ENCODE data around the gene DKK3. TPM values are rescaled to one million over a fixed set of nuclear protein-coding genes. Genes with fewer than 3 reads are reported as not detected.

DKK3 gene
- total RNA-seq, 4 donors from 2014 or later, result 4.1 to 31.7 (median 7.2) TPM

DNA sequence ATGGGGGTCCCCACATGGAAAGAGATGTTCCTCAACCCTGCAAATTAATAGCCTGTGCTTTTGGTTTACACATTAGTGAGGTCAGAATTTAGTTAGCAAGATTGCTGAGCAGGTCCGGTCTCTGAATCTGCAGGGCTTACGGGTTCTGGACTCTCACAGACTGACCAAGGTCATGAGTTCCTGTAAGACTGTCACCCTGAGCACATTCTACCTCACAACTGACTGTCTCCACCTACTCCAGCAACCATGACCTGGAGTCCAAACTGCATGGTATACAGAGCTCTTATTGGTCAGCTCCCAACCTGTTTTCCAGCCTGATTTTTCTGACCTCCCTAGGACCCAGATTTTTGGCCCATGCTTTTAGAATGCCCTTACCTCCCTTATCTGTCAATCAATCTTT lies 28.2 kb downstream of the DKK3 start:
- Histone ChIP-seq H3K4me3 (no peak overlapping the region), H3K9me3 (no peaks in the 10 kb centered on the region), H3K36me3 (no peaks in the 10 kb centered on the region), H3K4me1 (peaks cover 28 to 36% of the 10 kb centered on the region in 2 donors), H3K27me3 (no peaks in the 10 kb centered on the region), H3K27ac (peak overlapping the region in 3 of 4 donors; percentile 39 to 67 (median 56))
- in situ Hi-C loops (cut with MboI; ENCODE audit: low sequenced_read_pairs in 4 of 4) (no loop called here), intact Hi-C loops (cut with DNase I; ENCODE audit: low total_unique reads) (no loop called here)
- ATAC-seq (no peak), DNase-seq (no peak)
- TF ChIP-seq POLR2A (IDR thresholded peaks at IDR 0.05), result no peak
- TF ChIP-seq, protein P1, sequence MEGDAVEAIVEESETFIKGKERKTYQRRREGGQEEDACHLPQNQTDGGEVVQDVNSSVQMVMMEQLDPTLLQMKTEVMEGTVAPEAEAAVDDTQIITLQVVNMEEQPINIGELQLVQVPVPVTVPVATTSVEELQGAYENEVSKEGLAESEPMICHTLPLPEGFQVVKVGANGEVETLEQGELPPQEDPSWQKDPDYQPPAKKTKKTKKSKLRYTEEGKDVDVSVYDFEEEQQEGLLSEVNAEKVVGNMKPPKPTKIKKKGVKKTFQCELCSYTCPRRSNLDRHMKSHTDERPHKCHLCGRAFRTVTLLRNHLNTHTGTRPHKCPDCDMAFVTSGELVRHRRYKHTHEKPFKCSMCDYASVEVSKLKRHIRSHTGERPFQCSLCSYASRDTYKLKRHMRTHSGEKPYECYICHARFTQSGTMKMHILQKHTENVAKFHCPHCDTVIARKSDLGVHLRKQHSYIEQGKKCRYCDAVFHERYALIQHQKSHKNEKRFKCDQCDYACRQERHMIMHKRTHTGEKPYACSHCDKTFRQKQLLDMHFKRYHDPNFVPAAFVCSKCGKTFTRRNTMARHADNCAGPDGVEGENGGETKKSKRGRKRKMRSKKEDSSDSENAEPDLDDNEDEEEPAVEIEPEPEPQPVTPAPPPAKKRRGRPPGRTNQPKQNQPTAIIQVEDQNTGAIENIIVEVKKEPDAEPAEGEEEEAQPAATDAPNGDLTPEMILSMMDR (IDR thresholded peaks at IDR 0.05 in 4 of 5, conservative IDR thresholded peaks at IDR 0.05 in 1 of 5), result no peak

GRCh38 chr11:11979488-11980117 lies 28.8 kb downstream of the DKK3 start:
- H3K27me3 ChIP-seq, result no peaks in the 10 kb centered on the region
- intact Hi-C loops (cut with DNase I; ENCODE audit: low total_unique reads) (no loop called here), in situ Hi-C loops (cut with MboI; ENCODE audit: low sequenced_read_pairs in 4 of 4) (no loop called here)
- peak in 1 of 2 donors; percentile 31 for DNase-seq
- ATAC-seq, result peak; percentile 17 to 40
- no peaks in the 10 kb centered on the region for H3K36me3 ChIP-seq
- no peaks in the 10 kb centered on the region for H3K9me3 ChIP-seq
- H3K4me3 ChIP-seq, result no peak overlapping the region
- H3K27ac ChIP-seq, result peak overlapping the region; percentile 39 to 67 (median 60)
- TF ChIP-seq, protein P1 (IDR thresholded peaks at IDR 0.05 in 4 of 5, conservative IDR thresholded peaks at IDR 0.05 in 1 of 5), result no peak
- TF ChIP-seq POLR2A (IDR thresholded peaks at IDR 0.05), result no peak
- H3K4me1 ChIP-seq, result peaks cover 28 to 36% of the 10 kb centered on the region in 2 donors

- in situ Hi-C loops (cut with MboI; ENCODE audit: low sequenced_read_pairs in 4 of 4), result no loop called here
- peaks cover 34 to 37% of the 10 kb centered on the region in 2 donors for H3K4me1 ChIP-seq
- no peaks in the 10 kb centered on the region for H3K9me3 ChIP-seq
- peak overlapping the region; percentile 39 to 67 (median 60) for H3K27ac ChIP-seq
- DNase-seq, result peak; percentile 30 to 73
- intact Hi-C loops (cut with DNase I; ENCODE audit: low total_unique reads), result no loop called here
- H3K27me3 ChIP-seq, result no peaks in the 10 kb centered on the region
- peak; percentile 32 to 67 for ATAC-seq
- no peak overlapping the region for H3K4me3 ChIP-seq
- no peak for TF ChIP-seq POLR2A (IDR thresholded peaks at IDR 0.05)
- H3K36me3 ChIP-seq, result no peaks in the 10 kb centered on the region
These were observed 29.5 kb downstream of the DKK3 start for GRCh38 chr11:11978792-11979487.

GRCh38 chr11:11978098-11978637 lies 30.3 kb downstream of the DKK3 start:
- no peak for DNase-seq
- peaks cover 40 to 45% of the 10 kb centered on the region in 2 donors for H3K4me1 ChIP-seq
- intact Hi-C loops (cut with DNase I; ENCODE audit: low total_unique reads), result no loop called here
- no peaks in the 10 kb centered on the region for H3K27me3 ChIP-seq
- H3K4me3 ChIP-seq, result no peak overlapping the region
- H3K36me3 ChIP-seq, result no peaks in the 10 kb centered on the region
- peak overlapping the region; percentile 39 to 67 (median 60) for H3K27ac ChIP-seq
- ATAC-seq, result no peak
- H3K9me3 ChIP-seq, result no peaks in the 10 kb centered on the region
- TF ChIP-seq POLR2A (IDR thresholded peaks at IDR 0.05), result no peak
- TF ChIP-seq, protein P1 (IDR thresholded peaks at IDR 0.05 in 4 of 5, conservative IDR thresholded peaks at IDR 0.05 in 1 of 5), result no peak
- in situ Hi-C loops (cut with MboI; ENCODE audit: low sequenced_read_pairs in 4 of 4), result no loop called here
